ENCODE results near the gene RPRD2. TPM values are rescaled to one million over a fixed set of nuclear protein-coding genes. Genes with fewer than 3 reads are reported as not detected.

RPRD2 gene
- total and polyA plus RNA-seq, 4 donors, result 5.4 to 9.7 (median 8.0) TPM

DNA sequence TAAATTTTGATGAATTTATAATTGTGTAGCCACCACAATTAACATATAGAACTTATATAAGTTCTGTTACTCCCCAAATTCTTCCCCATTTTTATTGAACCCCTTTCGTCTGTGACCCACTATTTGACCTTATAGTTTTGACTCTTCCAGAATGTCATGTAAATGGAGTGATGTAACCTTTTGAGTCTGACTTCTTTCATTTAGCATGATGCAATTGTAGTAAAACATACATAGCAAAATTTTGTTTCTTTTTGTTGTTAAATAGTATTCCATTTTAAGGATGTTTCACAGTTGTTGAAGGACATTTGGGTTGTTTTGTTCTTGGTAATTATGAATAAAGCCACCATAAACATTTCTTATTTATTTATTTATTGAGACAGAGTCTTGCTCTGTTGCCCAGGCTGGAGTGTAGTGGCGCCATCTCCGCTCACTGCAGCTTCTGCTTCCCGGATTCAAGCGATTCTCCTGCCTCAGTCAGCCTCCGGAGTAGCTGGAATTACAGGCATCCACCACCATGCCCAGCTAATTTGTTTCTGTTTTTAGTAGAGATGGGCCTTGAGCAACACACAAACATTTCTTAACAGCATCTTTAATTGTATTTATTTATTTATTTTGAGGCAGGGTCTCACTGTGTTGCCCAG, 33.6 kb downstream of the RPRD2 start:
- Histone ChIP-seq H3K27ac (ENCODE audit: low read depth in 1 of 2, low read length in 2 of 2) (no peak overlapping the region), H3K27me3 (ENCODE audit: control insufficient read depth in 4 of 4, insufficient read depth in 4 of 4, low read length in 3 of 4) (no peaks in the 10 kb centered on the region), H3K4me1 (ENCODE audit: control insufficient read depth in 4 of 4, insufficient read depth in 4 of 4, low read length in 3 of 4) (no peaks in the 10 kb centered on the region), H3K9me3 (ENCODE audit: control insufficient read depth in 4 of 4, low read length in 3 of 4) (no peaks in the 10 kb centered on the region), H3K4me3 (ENCODE audit: low read depth in 1 of 3, low read length in 3 of 3) (no peak overlapping the region), H3K9ac (ENCODE audit: low read depth in 1 of 2, low read length in 2 of 2) (no peak overlapping the region), H3K36me3 (ENCODE audit: control insufficient read depth in 4 of 4, insufficient read depth in 3 of 4, low read depth in 1 of 4, low read length in 3 of 4) (peaks cover 0 to 2% (median 0%) of the 10 kb centered on the region in 4 donors)
- TF ChIP-seq, protein P1, sequence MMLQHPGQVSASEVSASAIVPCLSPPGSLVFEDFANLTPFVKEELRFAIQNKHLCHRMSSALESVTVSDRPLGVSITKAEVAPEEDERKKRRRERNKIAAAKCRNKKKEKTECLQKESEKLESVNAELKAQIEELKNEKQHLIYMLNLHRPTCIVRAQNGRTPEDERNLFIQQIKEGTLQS (IDR thresholded peaks at IDR 0.05), result no peak
- TF ChIP-seq EGR1 (IDR thresholded peaks at IDR 0.05; ENCODE audit: low read depth in 2 of 2) (no peak), YY1 (IDR thresholded peaks at IDR 0.05) (no peak)
- TF ChIP-seq, protein P2, sequence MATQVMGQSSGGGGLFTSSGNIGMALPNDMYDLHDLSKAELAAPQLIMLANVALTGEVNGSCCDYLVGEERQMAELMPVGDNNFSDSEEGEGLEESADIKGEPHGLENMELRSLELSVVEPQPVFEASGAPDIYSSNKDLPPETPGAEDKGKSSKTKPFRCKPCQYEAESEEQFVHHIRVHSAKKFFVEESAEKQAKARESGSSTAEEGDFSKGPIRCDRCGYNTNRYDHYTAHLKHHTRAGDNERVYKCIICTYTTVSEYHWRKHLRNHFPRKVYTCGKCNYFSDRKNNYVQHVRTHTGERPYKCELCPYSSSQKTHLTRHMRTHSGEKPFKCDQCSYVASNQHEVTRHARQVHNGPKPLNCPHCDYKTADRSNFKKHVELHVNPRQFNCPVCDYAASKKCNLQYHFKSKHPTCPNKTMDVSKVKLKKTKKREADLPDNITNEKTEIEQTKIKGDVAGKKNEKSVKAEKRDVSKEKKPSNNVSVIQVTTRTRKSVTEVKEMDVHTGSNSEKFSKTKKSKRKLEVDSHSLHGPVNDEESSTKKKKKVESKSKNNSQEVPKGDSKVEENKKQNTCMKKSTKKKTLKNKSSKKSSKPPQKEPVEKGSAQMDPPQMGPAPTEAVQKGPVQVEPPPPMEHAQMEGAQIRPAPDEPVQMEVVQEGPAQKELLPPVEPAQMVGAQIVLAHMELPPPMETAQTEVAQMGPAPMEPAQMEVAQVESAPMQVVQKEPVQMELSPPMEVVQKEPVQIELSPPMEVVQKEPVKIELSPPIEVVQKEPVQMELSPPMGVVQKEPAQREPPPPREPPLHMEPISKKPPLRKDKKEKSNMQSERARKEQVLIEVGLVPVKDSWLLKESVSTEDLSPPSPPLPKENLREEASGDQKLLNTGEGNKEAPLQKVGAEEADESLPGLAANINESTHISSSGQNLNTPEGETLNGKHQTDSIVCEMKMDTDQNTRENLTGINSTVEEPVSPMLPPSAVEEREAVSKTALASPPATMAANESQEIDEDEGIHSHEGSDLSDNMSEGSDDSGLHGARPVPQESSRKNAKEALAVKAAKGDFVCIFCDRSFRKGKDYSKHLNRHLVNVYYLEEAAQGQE (IDR thresholded peaks at IDR 0.05), result no peak
- no peak for DNase-seq (ENCODE audit: low spot score)
- 91% methylated on average over 6 of the region's 6 CpGs for WGBS

GRCh38 chr1:150404465-150404864, 40.5 kb downstream of the RPRD2 start:
- no peak for DNase-seq (ENCODE audit: low spot score)
- Histone ChIP-seq H3K9me3 (ENCODE audit: control insufficient read depth in 4 of 4, low read length in 3 of 4) (no peaks in the 10 kb centered on the region), H3K4me1 (ENCODE audit: control insufficient read depth in 4 of 4, insufficient read depth in 4 of 4, low read length in 3 of 4) (peaks cover 4 to 28% (median 16%) of the 10 kb centered on the region in 4 donors), H3K9ac (ENCODE audit: low read depth in 1 of 2, low read length in 2 of 2) (no peak overlapping the region), H3K4me3 (ENCODE audit: low read depth in 1 of 3, low read length in 3 of 3) (no peak overlapping the region), H3K27me3 (ENCODE audit: control insufficient read depth in 4 of 4, insufficient read depth in 4 of 4, low read length in 3 of 4) (no peaks in the 10 kb centered on the region), H3K27ac (ENCODE audit: low read depth in 1 of 2, low read length in 2 of 2) (no peak overlapping the region), H3K36me3 (ENCODE audit: control insufficient read depth in 4 of 4, insufficient read depth in 3 of 4, low read depth in 1 of 4, low read length in 3 of 4) (no peaks in the 10 kb centered on the region)
- TF ChIP-seq EGR1 (IDR thresholded peaks at IDR 0.05; ENCODE audit: low read depth in 2 of 2), result no peak
- TF ChIP-seq CTCF (IDR thresholded peaks at IDR 0.05; ENCODE audit: low read depth, low read length, missing input control), result no peak
- TF ChIP-seq HNF4A (conservative IDR thresholded peaks at IDR 0.05), result no peak
- no peak for TF ChIP-seq NR2F2 (IDR thresholded peaks at IDR 0.05)
- TF ChIP-seq TAF1 (conservative IDR thresholded peaks at IDR 0.05), result no peak
- no peak for TF ChIP-seq FOXA2 (IDR thresholded peaks at IDR 0.05)
- no peak for TF ChIP-seq FOXA1 (IDR thresholded peaks at IDR 0.05)
- no peak for TF ChIP-seq SP1 (IDR thresholded peaks at IDR 0.05)
- TF ChIP-seq ZBTB33 (IDR thresholded peaks at IDR 0.05), result no peak
- no peak for TF ChIP-seq HNF4G (IDR thresholded peaks at IDR 0.05)
- TF ChIP-seq, protein P2 (IDR thresholded peaks at IDR 0.05), result no peak
- TF ChIP-seq GABPA (IDR thresholded peaks at IDR 0.05 in 1 of 2, conservative IDR thresholded peaks at IDR 0.05 in 1 of 2), result no peak
- TF ChIP-seq, protein P1 (IDR thresholded peaks at IDR 0.05), result no peak
- no peak for TF ChIP-seq RAD21 (IDR thresholded peaks at IDR 0.05)
- TF ChIP-seq YY1 (IDR thresholded peaks at IDR 0.05), result no peak
- TF ChIP-seq JUND (IDR thresholded peaks at IDR 0.05), result no peak
- TF ChIP-seq, protein P3, sequence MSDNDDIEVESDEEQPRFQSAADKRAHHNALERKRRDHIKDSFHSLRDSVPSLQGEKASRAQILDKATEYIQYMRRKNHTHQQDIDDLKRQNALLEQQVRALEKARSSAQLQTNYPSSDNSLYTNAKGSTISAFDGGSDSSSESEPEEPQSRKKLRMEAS (IDR thresholded peaks at IDR 0.05), result no peak
- no peak for TF ChIP-seq RXRA (IDR thresholded peaks at IDR 0.05)
- WGBS, result 86% methylated on average over 6 of the region's 6 CpGs

Measured in liver (tissue), 9 donors.